Left renal pelvis (tissue), 4 donors: Measurements from ENCODE around the gene DGCR8. TPM values are rescaled to one million over a fixed set of nuclear protein-coding genes. Genes with fewer than 3 reads are reported as not detected.

ENCODE experiments used
- DNase-seq, 4 donors: peaks; one replicate each; pipeline ENCODE4 v3.0.0-alpha.2; 2013; ENCODE audit warnings: low read depth in 4 of 4, low spot score in 3 of 4
- polyA plus RNA-seq, 4 donors: library from polyadenylated mRNA; unstranded; fragments of 120-200 nt; gene quantifications; one replicate each; pipeline ENCODE4 v1.2.1, GENCODE V29; 2013; ENCODE audit not compliant: insufficient read length in 4 of 4

The DGCR8 gene
- polyA plus RNA-seq, 4 donors, result 29.6 to 62.1 (median 44.5) TPM

DNA sequence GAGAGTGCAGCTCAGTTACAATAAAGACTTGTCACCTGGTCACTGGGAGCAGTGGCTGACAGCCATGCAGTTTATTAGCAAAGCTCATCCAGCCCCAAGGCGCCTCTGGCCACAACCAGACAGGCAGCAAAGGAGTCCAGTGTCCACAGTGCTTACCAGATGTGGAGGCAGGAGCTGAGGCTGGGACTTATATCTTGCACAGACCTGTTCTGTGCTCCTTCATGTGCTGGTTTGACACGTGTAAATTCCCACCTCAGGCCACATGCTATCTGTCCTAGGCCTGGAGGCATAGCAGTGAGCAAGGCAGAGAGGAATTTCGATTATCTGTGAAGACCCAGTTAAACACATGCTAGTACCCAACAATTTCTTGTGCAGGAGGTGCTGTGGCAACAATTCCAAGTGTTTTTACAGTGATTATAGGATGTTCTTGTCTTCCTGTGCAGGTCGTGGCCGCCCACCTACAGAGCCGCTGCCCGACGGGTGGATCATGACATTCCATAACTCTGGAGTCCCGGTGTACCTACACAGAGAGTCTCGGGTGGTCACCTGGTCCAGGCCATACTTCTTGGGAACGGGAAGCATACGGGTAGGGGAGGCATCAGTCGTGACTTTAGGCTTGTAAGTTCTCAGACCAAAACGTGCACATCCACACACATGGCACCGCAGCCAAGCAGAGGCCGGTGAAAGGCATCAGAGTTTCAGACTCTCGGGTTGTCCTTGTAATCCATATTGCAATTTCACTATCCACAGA is 9.4 kb downstream of the DGCR8 start:
- no peak for DNase-seq

DNA sequence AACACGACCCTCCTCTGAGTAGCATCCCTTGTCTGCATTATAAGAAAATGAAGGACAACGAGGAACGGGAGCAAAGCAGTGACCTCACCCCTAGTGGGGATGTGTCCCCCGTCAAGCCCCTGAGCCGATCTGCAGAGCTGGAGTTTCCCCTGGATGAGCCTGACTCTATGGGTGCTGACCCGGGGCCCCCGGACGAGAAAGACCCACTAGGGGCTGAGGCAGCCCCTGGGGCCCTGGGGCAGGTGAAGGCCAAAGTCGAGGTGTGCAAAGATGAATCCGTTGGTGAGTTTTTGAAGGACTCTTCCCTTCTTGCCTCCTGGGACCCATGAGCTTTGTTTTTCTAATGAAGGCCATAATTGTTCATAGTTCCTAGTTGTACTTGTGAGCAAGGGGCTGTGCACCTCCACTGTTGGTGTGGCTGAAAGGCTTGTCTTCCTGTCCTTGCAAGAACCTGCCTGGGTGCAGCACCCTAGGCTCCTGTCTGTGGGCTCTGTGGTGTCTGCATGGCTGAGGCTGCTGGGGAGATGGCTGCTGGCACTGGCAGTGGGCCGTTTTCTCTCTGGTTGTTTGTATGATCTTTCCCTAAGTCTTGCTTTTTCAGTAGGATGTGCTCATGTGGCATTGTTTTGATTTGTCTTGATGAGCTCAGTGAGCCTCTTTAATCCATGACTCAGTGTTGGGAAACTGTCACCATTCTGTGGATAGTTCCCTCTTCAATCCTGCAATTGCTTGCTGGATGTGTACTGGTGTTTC is 10.1 kb downstream of the DGCR8 start:
- DNase-seq, result no peak

DNA sequence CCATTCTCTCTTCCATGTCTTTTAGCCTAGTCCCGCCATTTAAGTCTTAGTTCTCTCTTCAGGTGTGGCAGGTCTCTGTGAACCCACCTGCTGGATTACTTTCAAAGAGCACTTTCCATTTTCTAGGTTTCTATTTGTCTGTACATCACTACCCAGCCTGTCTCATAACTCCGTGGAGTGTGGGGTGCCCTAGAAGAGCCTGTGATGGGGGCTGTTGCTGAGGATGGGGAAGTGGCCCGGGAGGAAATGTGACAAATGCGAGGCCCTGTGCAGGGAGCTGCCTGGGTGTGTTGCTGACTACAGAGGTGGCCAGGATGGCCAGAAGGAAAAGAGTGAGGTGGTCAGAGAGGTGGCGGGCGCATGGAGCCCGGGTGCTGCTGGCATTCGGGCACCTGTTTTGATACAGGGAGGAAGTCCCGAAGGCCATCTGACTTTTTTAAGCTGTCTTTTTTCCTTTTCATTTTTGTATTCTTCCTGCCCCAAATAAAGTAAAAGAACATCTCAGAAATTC is 10.7 kb downstream of the DGCR8 start:
- no peak for DNase-seq

DNA sequence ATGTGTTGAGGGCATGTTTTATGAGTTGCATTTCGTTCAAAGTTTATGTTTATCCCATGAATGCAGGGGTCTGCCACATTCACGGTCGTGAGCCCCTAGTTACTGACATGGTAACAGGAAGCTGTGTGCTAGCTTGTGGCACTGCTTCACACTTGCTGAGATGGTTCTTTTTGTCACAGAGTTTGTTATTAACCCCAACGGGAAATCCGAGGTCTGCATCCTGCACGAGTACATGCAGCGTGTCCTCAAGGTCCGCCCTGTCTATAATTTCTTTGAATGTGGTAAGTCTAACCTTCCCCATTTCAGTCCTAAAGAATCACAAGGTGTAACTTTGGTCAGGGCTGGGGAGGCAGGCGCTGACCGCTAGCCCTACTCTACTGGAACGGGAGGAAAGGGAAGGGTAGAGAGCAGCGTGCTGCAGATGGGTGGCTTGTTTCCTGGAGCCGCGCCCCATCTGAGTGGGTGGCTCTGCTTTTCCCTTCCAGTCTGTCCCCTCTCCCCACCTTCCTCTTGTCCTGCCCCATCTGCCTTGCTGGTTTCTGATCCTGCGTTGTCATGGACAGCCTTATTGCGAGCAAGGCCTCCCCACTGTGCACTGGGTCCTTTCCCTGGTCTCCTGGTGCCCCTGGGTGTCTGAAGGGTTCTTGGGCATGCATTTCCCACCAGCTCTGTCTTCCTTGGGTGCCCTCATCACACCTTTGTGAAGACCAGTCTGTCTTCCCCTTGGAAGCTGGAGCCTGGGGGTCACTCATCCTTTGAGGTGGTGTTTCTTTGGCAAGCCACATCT is 11.8 kb downstream of the DGCR8 start:
- no peak for DNase-seq

DNA sequence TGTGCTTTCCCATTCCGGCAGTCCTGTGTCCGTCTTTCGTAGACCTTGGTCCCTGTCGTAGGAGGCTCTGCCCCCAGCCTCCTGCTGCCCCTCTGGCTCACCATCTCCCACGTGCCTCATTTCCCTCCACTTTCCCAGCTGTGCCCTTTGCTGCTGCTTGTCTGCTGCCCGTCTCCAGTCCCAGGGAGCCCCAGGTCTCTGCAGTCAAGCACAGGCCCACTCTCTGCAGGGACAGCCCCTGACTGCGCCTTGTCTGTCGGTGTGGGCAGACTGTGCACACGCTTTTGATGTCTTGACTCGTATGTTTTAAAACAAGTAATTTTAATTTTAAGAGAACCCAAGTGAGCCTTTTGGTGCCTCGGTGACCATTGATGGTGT is 12.4 kb downstream of the DGCR8 start:
- no peak for DNase-seq

DNA sequence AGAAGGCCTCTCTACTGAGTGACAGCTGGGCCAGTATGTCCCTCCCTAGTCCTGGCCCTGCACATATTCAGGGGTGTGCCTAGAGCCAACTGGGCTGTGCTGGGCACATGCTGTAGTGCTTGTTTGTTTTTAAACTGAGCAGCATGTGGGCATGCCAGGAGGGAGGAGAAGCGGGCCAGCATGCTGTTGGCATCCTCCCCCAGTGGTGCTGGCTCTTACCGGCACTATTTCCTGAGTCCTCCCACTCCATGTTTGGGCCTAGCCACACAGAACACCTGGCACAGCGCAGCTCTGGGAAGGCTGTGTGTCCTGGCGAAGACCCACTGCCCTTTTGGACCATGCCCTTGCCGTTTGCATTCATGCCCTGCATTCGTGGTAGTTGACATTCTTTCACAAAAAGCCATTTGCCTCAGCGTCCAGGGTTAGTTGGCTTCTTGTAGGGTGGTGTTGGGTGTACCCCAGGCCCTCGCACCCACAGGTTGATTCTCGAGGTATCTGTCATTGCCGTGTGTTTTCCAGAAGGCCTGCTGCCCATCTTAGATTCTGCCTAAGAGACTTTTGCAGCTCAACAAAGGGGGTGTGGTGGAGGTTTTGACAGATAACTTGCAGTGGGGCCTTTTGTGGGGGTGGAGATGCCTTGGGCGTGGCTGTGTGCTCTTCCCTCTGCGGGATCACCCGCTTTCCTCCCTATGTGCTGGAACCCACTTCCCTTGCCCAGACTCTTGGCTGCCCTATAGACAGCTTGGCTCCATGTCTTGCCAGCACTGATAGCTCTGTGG is 13.6 kb downstream of the DGCR8 start:
- no peak for DNase-seq

DNA sequence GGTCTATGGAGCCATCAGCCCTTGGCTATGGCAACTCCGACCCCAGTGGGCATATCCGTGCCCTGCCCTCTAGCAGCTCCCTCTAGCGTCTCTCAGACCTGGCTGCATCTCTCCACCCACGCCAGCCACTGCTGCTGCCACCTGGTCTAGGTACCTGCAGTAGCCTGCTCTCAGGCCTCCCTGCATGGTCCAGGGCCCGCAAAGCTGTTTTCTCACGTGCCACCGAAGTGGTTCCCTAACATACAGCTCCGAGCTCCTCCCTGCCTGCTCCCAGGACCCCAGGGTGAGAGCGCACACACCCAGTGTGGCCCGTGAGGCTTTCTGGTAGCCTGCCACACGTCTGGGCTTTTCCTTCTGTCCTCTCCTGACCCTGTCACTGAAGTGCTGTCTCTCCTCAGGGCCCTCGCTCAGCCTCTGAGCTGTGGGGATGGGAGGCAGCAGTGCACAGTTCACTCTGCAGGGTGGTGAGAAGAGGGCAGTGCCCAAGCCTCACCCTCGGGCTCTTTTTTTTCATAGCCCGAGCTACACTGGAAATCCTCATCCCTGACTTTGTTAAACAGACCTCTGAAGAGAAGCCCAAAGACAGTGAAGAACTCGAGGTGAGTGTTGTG is 14.3 kb downstream of the DGCR8 start:
- no peak for DNase-seq

DNA sequence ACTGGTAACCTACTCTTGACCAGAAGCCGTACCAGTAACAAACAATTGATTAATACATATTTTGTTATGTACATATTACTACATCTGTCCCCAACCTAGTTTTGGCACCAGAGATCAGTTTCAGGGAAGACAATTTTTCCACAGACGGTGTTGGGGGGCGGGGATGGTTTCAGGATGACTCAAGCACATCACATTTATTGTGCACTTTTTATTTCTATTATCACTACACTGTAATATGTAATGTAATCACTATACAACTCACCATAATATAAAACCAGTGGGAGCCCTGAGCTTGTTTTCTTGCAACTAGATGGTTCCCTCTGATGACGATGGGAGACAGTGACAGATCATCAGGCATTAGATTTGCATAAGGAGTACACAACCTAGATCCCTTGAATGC is 15.5 kb downstream of the DGCR8 start:
- DNase-seq, result no peak

DNA sequence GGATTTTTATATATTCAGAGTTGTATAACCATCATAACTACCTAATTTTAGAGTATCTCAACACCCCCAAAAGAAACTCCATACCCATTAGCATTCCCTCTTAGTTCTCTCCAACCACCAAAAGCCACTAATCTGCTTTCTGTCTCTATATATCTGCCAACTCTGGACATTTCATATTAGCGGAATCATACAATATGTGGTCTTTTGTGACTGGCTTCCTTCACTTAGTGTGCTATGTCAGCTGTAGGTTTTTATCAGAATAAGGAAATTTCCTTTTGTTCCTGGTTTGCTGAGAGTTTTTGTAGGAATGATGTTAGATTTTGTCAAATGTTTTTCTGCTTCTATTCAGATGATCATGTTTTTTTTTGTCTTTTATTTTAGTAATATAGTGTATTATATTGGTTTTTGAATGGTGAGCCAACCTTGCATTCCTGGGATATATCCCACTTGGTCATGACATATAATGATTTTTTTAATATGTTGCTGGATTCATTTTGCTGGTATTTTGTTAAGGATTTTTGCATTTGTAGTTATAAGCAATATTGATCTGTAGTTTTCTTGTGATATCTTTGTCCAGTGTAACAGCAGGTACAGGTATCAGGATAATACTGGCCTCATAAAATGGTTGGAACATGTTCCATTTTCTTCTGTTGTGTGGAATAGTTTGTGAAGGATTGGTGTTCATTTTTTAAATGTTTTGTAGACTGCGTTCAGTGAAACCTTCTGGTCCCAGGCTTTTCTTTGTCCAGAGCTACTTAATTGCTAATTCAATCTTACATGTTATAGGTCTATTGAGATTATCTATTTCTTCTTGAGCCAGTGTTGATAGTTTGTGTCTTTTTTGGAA is 16.8 kb downstream of the DGCR8 start:
- DNase-seq, result no peak

DNA sequence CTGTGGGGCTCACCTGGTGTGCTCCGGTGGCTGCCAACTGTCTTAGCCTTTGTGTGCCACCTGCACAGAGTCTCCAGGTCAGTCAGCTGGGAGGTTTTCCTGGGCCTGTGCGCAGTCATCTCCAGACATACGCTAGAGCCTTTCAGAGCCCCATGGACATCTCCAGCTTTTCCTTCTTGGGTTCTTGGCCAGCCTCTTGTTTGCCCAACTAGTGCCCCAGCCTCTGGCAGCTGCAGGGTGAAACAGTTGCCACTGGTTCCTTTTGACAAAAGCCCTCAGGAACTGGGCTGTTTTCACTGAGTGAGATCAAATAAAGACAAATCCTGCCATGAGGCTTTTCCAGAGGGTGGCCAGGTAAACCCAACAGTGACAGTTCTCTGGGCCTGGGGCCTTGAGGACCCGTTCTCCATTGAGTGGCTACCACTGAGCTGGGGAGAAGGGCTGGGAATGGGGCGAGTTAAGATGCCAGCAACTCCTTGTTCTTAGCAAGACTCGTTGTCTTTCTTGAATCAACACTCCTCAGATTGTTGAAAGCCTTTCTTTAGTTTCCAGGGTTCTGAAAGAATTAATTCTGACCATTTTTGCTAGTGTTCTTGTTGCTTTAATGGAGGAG is 19.2 kb downstream of the DGCR8 start:
- no peak for DNase-seq

DNA sequence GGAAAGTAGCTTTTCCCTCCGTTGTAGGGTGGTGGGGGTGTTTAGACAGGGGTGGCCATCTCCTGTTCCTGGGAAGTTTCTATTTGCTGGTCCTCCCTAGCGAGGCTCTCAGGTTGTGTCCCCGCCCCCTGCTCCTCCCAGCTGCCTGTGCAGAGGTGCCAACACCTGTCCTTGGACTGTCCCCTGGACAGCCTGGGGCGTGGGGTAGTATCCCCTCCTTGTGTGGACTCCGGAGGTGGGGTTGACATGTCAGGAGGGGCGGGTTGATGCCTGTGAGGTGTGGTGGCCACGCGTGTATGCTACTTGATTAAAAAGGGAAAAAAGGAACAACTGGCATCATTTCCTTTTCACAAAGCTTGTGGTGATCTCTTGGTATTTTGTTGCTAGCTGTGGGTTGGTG is 21.6 kb downstream of the DGCR8 start:
- no peak for DNase-seq

DNA sequence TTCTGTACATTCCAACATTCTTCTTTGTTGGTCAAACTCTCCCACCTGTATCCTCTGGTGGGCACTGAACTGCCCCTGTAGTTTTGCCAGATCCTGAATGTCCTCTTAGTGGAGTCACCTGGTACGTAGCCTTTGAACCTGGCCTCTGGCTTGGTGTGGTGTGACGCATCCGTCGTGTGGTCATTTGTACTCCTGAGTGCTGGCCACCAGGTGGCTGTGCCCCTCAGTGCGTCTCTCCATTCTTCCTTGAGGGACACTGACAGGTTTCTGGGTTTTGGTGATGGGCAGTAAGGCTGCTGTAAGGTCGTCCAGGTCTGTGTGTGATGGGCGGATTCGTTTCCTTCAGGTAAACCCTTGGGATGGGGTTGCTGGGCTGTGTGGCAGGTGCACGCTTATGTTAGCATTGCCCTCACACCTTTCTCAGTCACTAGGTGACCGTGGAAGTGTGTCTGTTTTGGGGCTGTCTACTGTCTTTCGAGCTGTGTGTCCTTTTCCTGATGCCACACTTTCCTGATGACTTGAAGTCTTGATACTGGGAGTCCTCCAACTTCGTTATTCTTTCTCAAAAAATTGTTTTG is 22.3 kb downstream of the DGCR8 start:
- no peak for DNase-seq

DNA sequence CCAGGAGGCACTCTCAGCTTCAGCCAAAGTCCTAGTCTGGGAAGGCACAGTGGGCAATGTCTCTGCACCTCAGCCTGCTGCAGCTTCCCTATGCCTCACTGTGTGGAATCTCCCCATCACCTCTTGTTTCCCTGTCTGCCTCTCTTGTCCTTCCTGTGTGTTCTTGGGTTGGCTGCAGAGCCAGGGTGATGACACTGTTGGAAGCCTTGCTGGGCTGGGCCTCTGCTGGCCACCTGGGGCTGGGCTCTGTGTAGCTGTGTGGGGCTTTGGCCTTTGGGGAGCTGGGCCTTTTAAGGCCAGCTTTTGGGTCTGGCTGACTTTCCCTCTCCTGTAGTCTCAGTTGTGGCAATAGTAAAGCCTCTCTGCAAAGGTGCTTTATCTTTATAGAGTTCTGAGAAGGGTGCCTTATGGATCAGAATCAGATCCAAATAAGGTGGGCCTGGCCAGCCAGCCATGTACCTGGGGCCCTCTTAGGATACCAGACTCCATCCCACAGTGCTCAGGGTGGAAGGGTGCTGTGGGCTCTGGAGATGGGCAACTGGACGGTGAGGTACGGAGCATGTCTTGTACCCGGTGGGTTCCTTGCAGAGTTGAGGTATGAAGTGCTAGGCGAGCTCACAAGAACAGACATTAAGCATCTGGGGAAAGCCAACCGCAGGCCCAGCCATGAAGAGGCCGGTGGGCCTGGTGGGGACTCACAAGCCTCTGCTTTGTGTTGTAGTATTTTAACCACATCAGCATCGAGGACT is 25.6 kb downstream of the DGCR8 start:
- DNase-seq, result no peak

DNA sequence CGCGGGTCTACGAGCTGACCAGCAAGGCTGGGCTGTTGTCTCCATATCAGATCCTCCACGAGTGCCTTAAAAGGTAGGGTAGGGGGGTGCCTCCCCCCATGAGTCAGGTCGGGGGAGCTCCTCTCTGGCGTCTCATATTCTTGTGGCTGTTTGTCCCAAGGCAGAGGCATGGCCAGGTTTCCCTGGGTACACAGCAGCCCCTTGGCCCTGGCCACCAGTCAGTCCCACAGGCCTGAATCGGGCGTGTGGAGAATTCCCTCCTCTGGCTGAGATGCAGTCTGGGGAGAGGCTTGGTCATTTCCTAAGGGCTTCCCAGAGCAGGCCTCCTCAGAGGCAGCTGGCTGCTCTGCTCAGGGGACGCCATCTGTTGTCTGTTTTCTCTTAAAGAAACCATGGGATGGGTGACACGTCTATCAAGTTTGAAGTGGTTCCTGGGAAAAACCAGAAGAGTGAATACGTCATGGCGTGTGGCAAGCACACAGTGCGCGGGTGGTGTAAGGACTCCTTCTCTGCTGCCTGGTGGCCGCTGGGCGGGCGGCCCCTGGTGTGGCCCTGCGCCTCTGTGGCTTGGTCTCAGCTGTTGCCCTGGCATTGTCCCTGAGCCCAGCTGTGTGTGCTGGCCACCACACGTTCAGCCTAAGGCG is 26.3 kb downstream of the DGCR8 start:
- DNase-seq, result no peak

DNA sequence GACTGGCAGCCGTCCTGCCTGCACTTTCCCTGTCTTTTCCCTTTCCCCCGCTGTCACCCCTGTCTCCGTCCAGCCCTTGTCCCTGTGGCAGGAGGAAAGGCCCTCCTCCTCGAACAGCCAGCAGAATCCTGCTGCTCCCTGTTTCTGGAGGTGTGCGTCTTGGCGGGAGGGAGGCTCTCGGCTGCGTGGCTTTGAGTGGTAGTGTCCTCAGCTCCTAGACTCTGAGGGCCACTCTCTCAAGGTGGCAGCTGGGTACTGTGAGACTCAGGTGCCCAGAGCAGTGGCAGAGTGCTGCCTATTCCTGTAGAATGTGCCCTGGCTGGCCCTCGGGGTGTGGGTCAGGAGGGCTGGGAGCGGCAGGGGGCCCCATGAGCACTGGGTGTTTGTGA is 26.8 kb downstream of the DGCR8 start:
- no peak for DNase-seq

DNA sequence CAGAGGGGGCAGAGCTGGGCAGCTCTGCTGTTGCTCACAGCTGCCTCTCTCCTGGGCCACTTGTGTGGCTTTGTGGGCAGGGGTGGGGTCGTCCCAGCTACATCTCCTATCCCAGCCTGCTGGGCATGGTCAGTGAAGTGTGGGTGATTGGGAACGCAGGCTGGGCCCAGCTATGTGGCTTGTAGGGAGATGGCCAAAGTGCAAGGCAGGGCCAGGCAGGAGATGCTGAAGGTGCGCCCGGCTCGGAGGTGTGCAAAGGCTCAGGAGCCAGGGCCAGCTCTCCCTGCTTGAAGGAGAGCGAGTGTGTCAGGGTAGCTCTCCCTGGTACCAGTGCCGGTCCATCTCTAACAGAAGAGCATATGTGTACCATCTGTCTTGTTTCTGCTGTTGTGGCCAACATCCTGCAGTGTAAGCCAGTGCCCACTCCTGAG is 27.4 kb downstream of the DGCR8 start:
- DNase-seq, result no peak
